ENCODE data around the gene WDFY2. TPM values are rescaled to one million over a fixed set of nuclear protein-coding genes. Genes with fewer than 3 reads are reported as not detected.

The WDFY2 gene
- total RNA-seq, 1 donor from 2014 or later: 20.8 TPM

- no peak for TF ChIP-seq CTCF (IDR thresholded peaks at IDR 0.05)
- ATAC-seq (ENCODE audit: low read depth) (no peak), DNase-seq (no peak)
- H3K27me3 Mint-ChIP-seq: no peaks in the 10 kb centered on the region
- H3K4me3 Mint-ChIP-seq: peak overlapping the region; percentile 94
- peaks cover 6% of the 10 kb centered on the region for H3K36me3 Mint-ChIP-seq (ENCODE audit: low read depth)
- peaks cover 41% of the 10 kb centered on the region for H3K4me1 Mint-ChIP-seq
- ChIA-PET POLR2A (interaction anchor here (1.0 to 7.3 kb wide), 11 partner anchors 10 to 218 kb away, joined by 3 to 156 read pairs (median 6); partner anchors contain the start of gene INTS6), CTCF (interaction anchor here (0.9 to 1.8 kb wide), 6 partner anchors 10 to 179 kb away, joined by 3 to 6 read pairs (median 4); partner anchors contain the start of gene INTS6)
- intact Hi-C loops (cut with micrococcal nuclease): loop anchor here (1.0 to 2.0 kb wide), 3 partner anchors 10 to 1793 kb away; partner anchors contain the start of gene KPNA3
- peak overlapping the region; percentile 97 for H3K27ac Mint-ChIP-seq
- H3K9me3 Mint-ChIP-seq: no peaks in the 10 kb centered on the region
Measured at GRCh38 chr13:51585696-51586095, 1.4 kb downstream of the WDFY2 start.

GRCh38 chr13:51587372-51587771, 3.1 kb downstream of the WDFY2 start:
- Mint-ChIP-seq H3K4me1 (peaks cover 47% of the 10 kb centered on the region), H3K27me3 (no peaks in the 10 kb centered on the region), H3K27ac (no peak overlapping the region), H3K36me3 (ENCODE audit: low read depth) (peaks cover 8% of the 10 kb centered on the region), H3K9me3 (no peaks in the 10 kb centered on the region), H3K4me3 (no peak overlapping the region)
- DNase-seq (no peak), ATAC-seq (ENCODE audit: low read depth) (no peak)
- intact Hi-C loops (cut with micrococcal nuclease): no loop called here
- POLR2A ChIA-PET: interaction anchor here (3.3 to 7.3 kb wide), 2 partner anchors 26 to 134 kb away, joined by 33 to 156 read pairs; partner anchors contain the start of gene INTS6
- CTCF ChIA-PET: no interaction called here
- TF ChIP-seq CTCF (IDR thresholded peaks at IDR 0.05): no peak

GRCh38 chr13:51588406-51588949, 4.2 kb downstream of the WDFY2 start:
- intact Hi-C loops (cut with micrococcal nuclease): no loop called here
- no peak overlapping the region for H3K4me3 Mint-ChIP-seq
- H3K27me3 Mint-ChIP-seq: no peaks in the 10 kb centered on the region
- no peak for TF ChIP-seq CTCF (IDR thresholded peaks at IDR 0.05)
- no peak overlapping the region for H3K27ac Mint-ChIP-seq
- ATAC-seq (ENCODE audit: low read depth): no peak
- ChIA-PET CTCF (interaction anchor here (1.3 kb wide), 1 partner anchor 14 kb away, joined by 4 read pairs; no protein-coding TSS in a partner anchor), POLR2A (no interaction called here)
- H3K9me3 Mint-ChIP-seq: no peaks in the 10 kb centered on the region
- peaks cover 8% of the 10 kb centered on the region for H3K36me3 Mint-ChIP-seq (ENCODE audit: low read depth)
- H3K4me1 Mint-ChIP-seq: peaks cover 46% of the 10 kb centered on the region
- no peak for DNase-seq

GRCh38 chr13:51589793-51590192, 5.5 kb downstream of the WDFY2 start:
- no peak overlapping the region for H3K27ac Mint-ChIP-seq
- H3K4me3 Mint-ChIP-seq: no peak overlapping the region
- ChIA-PET POLR2A (interaction anchor here (1.3 kb wide), 1 partner anchor 136 kb away, joined by 4 read pairs; the partner anchor contains the start of gene INTS6), CTCF (interaction anchor here (1.3 kb wide), 1 partner anchor 13 kb away, joined by 4 read pairs; no protein-coding TSS in a partner anchor)
- DNase-seq (no peak), ATAC-seq (ENCODE audit: low read depth) (no peak)
- H3K4me1 Mint-ChIP-seq: peaks cover 49% of the 10 kb centered on the region
- H3K27me3 Mint-ChIP-seq: no peaks in the 10 kb centered on the region
- H3K36me3 Mint-ChIP-seq (ENCODE audit: low read depth): peaks cover 7% of the 10 kb centered on the region
- H3K9me3 Mint-ChIP-seq: no peaks in the 10 kb centered on the region
- TF ChIP-seq CTCF (IDR thresholded peaks at IDR 0.05): no peak
- intact Hi-C loops (cut with micrococcal nuclease): no loop called here

- Mint-ChIP-seq H3K27me3 (no peaks in the 10 kb centered on the region), H3K9me3 (no peaks in the 10 kb centered on the region), H3K36me3 (ENCODE audit: low read depth) (peaks cover 6% of the 10 kb centered on the region), H3K4me1 (peaks cover 54% of the 10 kb centered on the region), H3K4me3 (no peak overlapping the region), H3K27ac (no peak overlapping the region)
- CTCF ChIA-PET: no interaction called here
- no peak for TF ChIP-seq CTCF (IDR thresholded peaks at IDR 0.05)
- DNase-seq: no peak
- POLR2A ChIA-PET: interaction anchor here (1.3 kb wide), 1 partner anchor 137 kb away, joined by 4 read pairs; the partner anchor contains the start of gene INTS6
- no peak for ATAC-seq (ENCODE audit: low read depth)
- intact Hi-C loops (cut with micrococcal nuclease): no loop called here
Measured at GRCh38 chr13:51590231-51590970, 6.1 kb downstream of the WDFY2 start.

All from activated B cell treated with CpG ODN at 0.5 μM for 24 hours (primary cell).